Measurements from ENCODE around the gene GALNT17.

The GALNT17 gene

GRCh38 chr7:71404726-71405345, 272.9 kb downstream of the GALNT17 start:
- DNase-seq = no peak

- no peak for DNase-seq
These were observed 276.3 kb downstream of the GALNT17 start for GRCh38 chr7:71408271-71408670.

- no peak for DNase-seq
These were observed 277.7 kb downstream of the GALNT17 start for GRCh38 chr7:71409550-71410157.

- no peak for DNase-seq
These were observed 279.5 kb downstream of the GALNT17 start for GRCh38 chr7:71411475-71411874.

- no peak for DNase-seq
These were observed 282.5 kb downstream of the GALNT17 start for GRCh38 chr7:71414490-71414889.

GRCh38 chr7:71419546-71420337, 287.8 kb downstream of the GALNT17 start:
- no peak for DNase-seq

- DNase-seq = no peak
These were observed 290.2 kb downstream of the GALNT17 start for GRCh38 chr7:71422104-71422503.

GRCh38 chr7:71424166-71425035, 292.5 kb downstream of the GALNT17 start:
- no peak for DNase-seq

- no peak for DNase-seq
These were observed 297.1 kb downstream of the GALNT17 start for GRCh38 chr7:71429083-71429482.

GRCh38 chr7:71430246-71430645, 298.3 kb downstream of the GALNT17 start:
- DNase-seq = no peak

GRCh38 chr7:71439321-71439720, 307.4 kb downstream of the GALNT17 start:
- DNase-seq = no peak

GRCh38 chr7:71442492-71443190, 310.7 kb downstream of the GALNT17 start:
- DNase-seq = no peak

- no peak for DNase-seq
These were observed 311.2 kb downstream of the GALNT17 start for GRCh38 chr7:71443191-71443530.

GRCh38 chr7:71444130-71444529, 312.2 kb downstream of the GALNT17 start:
- DNase-seq = no peak

GRCh38 chr7:71453630-71454029, 321.7 kb downstream of the GALNT17 start:
- DNase-seq = no peak

- no peak for DNase-seq
These were observed 323.0 kb downstream of the GALNT17 start for GRCh38 chr7:71454981-71455380.

GRCh38 chr7:71457021-71457420, 325.1 kb downstream of the GALNT17 start:
- DNase-seq = no peak

- DNase-seq = no peak
These were observed 326.1 kb downstream of the GALNT17 start for GRCh38 chr7:71457846-71458590.

- DNase-seq = no peak
These were observed 327.2 kb downstream of the GALNT17 start for GRCh38 chr7:71459132-71459531.

GRCh38 chr7:71461572-71461971, 329.6 kb downstream of the GALNT17 start:
- no peak for DNase-seq

GRCh38 chr7:71465741-71466189, 333.8 kb downstream of the GALNT17 start:
- DNase-seq = no peak
